ENCODE results near the gene ENPP4.
A peak's percentile ranks its signal among the peaks of the same experiment; 100 is the strongest.
"Not testable (repeated sequence)": the region's sequence is repeated elsewhere in the genome, so short reads cannot be mapped to it uniquely, and the experiment has no call there.

ENPP4 gene

GRCh38 chr6:46104209-46104608 lies 25.6 kb upstream of the ENPP4 start:
- Histone ChIP-seq H3K4me1 (ENCODE audit: control insufficient read depth, insufficient read depth, low read length) (no peaks in the 10 kb centered on the region), H3K9ac (ENCODE audit: low read depth, low read length) (no peak overlapping the region), H3K36me3 (ENCODE audit: control insufficient read depth, insufficient read depth, low read length) (no peaks in the 10 kb centered on the region), H3K4me3 (ENCODE audit: low read depth, low read length) (no peak overlapping the region), H3K9me3 (ENCODE audit: control insufficient read depth, insufficient read depth, low read length) (no peaks in the 10 kb centered on the region), H3K27me3 (ENCODE audit: control insufficient read depth, insufficient read depth, low read length) (no peaks in the 10 kb centered on the region)

DNA sequence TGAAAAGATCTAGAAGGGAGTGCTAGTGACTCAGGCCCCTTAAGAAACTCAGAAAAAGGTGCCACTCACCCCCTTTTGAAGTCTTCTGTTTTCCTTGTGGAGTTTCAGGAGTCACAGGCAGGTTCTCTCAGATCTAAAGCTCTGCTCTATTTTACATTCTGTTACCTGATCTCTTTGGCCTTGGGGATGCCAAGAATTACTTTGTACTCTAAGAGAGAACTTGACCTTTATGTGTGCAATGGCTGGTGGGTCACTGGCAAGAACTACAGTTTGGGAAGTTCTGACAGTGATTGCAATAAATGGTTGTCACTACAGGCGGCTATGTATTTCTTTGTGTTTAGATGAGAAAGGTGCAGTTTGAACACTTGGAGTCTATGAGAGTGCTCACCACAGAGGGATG lies 24.2 kb upstream of the ENPP4 start:
- H3K9me3 ChIP-seq (ENCODE audit: control insufficient read depth, insufficient read depth, low read length): no peaks in the 10 kb centered on the region
- H3K36me3 ChIP-seq (ENCODE audit: control insufficient read depth, insufficient read depth, low read length): no peaks in the 10 kb centered on the region
- H3K9ac ChIP-seq (ENCODE audit: low read depth, low read length): no peak overlapping the region
- H3K4me1 ChIP-seq (ENCODE audit: control insufficient read depth, insufficient read depth, low read length): no peaks in the 10 kb centered on the region
- H3K27me3 ChIP-seq (ENCODE audit: control insufficient read depth, insufficient read depth, low read length): no peaks in the 10 kb centered on the region
- no peak overlapping the region for H3K4me3 ChIP-seq (ENCODE audit: low read depth, low read length)

GRCh38 chr6:46113370-46113769 lies 16.4 kb upstream of the ENPP4 start:
- Histone ChIP-seq H3K9ac (ENCODE audit: low read depth, low read length) (no peak overlapping the region), H3K27me3 (ENCODE audit: control insufficient read depth, insufficient read depth, low read length) (no peaks in the 10 kb centered on the region), H3K4me1 (ENCODE audit: control insufficient read depth, insufficient read depth, low read length) (peaks cover 7% of the 10 kb centered on the region), H3K9me3 (ENCODE audit: control insufficient read depth, insufficient read depth, low read length) (no peaks in the 10 kb centered on the region), H3K4me3 (ENCODE audit: low read depth, low read length) (no peak overlapping the region), H3K36me3 (ENCODE audit: control insufficient read depth, insufficient read depth, low read length) (no peaks in the 10 kb centered on the region)

DNA sequence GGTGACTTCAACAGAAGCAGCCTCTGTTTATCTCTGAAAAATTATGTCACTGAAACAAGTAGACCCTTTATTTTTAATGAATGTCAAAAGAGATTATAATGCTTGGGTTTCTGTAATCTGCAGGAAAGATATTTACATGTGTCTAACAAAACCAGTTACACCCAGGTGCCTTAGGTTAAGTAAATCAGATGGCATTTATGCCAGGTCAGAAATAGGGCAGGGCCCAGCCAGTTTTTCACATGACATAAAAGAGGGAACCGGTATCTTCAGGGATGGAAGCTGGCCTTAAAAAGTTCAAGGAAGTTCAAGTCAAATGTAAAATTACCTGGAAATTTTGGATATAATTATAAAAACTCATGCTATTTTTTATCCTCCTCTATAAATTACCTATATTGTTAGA lies 14.2 kb upstream of the ENPP4 start:
- Histone ChIP-seq H3K4me3 (ENCODE audit: low read depth, low read length) (no peak overlapping the region), H3K27me3 (ENCODE audit: control insufficient read depth, insufficient read depth, low read length) (no peaks in the 10 kb centered on the region), H3K4me1 (ENCODE audit: control insufficient read depth, insufficient read depth, low read length) (peaks cover 7% of the 10 kb centered on the region), H3K36me3 (ENCODE audit: control insufficient read depth, insufficient read depth, low read length) (no peaks in the 10 kb centered on the region), H3K9me3 (ENCODE audit: control insufficient read depth, insufficient read depth, low read length) (no peaks in the 10 kb centered on the region), H3K9ac (ENCODE audit: low read depth, low read length) (no peak overlapping the region)

- H3K36me3 ChIP-seq (ENCODE audit: control insufficient read depth, insufficient read depth, low read length): no peaks in the 10 kb centered on the region
- H3K9ac ChIP-seq (ENCODE audit: low read depth, low read length): no peak overlapping the region
- H3K9me3 ChIP-seq (ENCODE audit: control insufficient read depth, insufficient read depth, low read length): no peaks in the 10 kb centered on the region
- H3K27me3 ChIP-seq (ENCODE audit: control insufficient read depth, insufficient read depth, low read length): no peaks in the 10 kb centered on the region
- H3K4me3 ChIP-seq (ENCODE audit: low read depth, low read length): no peak overlapping the region
- H3K4me1 ChIP-seq (ENCODE audit: control insufficient read depth, insufficient read depth, low read length): peaks cover 7% of the 10 kb centered on the region
Observed at GRCh38 chr6:46116289-46116688, 13.5 kb upstream of the ENPP4 start.

DNA sequence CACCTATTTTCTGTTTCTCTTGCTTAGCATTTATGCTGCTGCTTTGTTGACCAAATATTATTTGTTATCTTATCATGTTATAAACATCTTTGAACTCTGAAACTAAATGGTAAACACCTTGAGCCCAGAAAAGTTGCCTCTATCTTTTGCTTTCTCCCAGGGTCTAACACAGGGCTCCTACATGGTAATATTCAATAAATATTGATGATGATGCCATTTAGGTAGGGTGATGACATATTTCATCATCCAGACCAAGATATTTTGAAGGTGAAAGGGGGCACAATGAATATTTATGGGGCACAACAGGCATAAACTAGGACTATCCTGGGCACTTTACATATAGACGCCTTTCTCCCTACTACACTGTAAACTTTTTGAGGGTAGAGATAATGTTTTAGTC lies 11.6 kb upstream of the ENPP4 start:
- Histone ChIP-seq H3K4me3 (ENCODE audit: low read depth, low read length) (no peak overlapping the region), H3K27me3 (ENCODE audit: control insufficient read depth, insufficient read depth, low read length) (no peaks in the 10 kb centered on the region), H3K9me3 (ENCODE audit: control insufficient read depth, insufficient read depth, low read length) (no peaks in the 10 kb centered on the region), H3K4me1 (ENCODE audit: control insufficient read depth, insufficient read depth, low read length) (peaks cover 5% of the 10 kb centered on the region), H3K9ac (ENCODE audit: low read depth, low read length) (no peak overlapping the region), H3K36me3 (ENCODE audit: control insufficient read depth, insufficient read depth, low read length) (no peaks in the 10 kb centered on the region)

GRCh38 chr6:46118836-46119235 lies 11.0 kb upstream of the ENPP4 start:
- Histone ChIP-seq H3K36me3 (ENCODE audit: control insufficient read depth, insufficient read depth, low read length) (no peaks in the 10 kb centered on the region), H3K4me1 (ENCODE audit: control insufficient read depth, insufficient read depth, low read length) (no peaks in the 10 kb centered on the region), H3K27me3 (ENCODE audit: control insufficient read depth, insufficient read depth, low read length) (no peaks in the 10 kb centered on the region), H3K4me3 (ENCODE audit: low read depth, low read length) (no peak overlapping the region), H3K9me3 (ENCODE audit: control insufficient read depth, insufficient read depth, low read length) (no peaks in the 10 kb centered on the region), H3K9ac (ENCODE audit: low read depth, low read length) (no peak overlapping the region)

DNA sequence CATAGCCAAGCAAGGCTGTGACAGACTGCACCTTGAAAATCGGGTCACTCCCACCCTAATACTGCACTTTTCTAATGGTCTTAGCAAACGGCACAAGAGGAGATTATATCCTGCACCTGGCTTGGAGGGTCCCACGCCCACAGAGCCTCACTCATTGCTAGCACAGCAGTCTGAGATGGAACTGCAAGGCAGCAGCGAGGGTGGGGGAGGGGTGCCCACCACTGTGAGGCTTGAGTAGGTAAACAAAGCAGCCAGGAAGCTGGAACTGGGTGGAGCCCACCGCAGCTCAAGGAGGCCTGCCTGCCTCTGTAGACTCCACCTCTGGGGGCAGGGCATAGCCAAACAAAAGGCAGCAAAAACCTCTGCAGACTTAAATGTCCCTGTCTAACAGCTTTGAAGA lies 10.1 kb upstream of the ENPP4 start:
- H3K4me3 ChIP-seq (ENCODE audit: low read depth, low read length): peak overlapping the region; percentile 8
- not testable (repeated sequence) for H3K36me3 ChIP-seq (ENCODE audit: control insufficient read depth, insufficient read depth, low read length); H3K27me3 ChIP-seq (ENCODE audit: control insufficient read depth, insufficient read depth, low read length); H3K9me3 ChIP-seq (ENCODE audit: control insufficient read depth, insufficient read depth, low read length); H3K9ac ChIP-seq (ENCODE audit: low read depth, low read length); H3K4me1 ChIP-seq (ENCODE audit: control insufficient read depth, insufficient read depth, low read length)

- Histone ChIP-seq H3K27me3 (ENCODE audit: control insufficient read depth, insufficient read depth, low read length) (peaks cover 21% of the 10 kb centered on the region), H3K4me1 (ENCODE audit: control insufficient read depth, insufficient read depth, low read length) (no peaks in the 10 kb centered on the region), H3K36me3 (ENCODE audit: control insufficient read depth, insufficient read depth, low read length) (no peaks in the 10 kb centered on the region), H3K4me3 (ENCODE audit: low read depth, low read length) (no peak overlapping the region), H3K9me3 (ENCODE audit: control insufficient read depth, insufficient read depth, low read length) (no peaks in the 10 kb centered on the region), H3K9ac (ENCODE audit: low read depth, low read length) (no peak overlapping the region)
Observed at GRCh38 chr6:46128476-46128875, 1.3 kb upstream of the ENPP4 start.

DNA sequence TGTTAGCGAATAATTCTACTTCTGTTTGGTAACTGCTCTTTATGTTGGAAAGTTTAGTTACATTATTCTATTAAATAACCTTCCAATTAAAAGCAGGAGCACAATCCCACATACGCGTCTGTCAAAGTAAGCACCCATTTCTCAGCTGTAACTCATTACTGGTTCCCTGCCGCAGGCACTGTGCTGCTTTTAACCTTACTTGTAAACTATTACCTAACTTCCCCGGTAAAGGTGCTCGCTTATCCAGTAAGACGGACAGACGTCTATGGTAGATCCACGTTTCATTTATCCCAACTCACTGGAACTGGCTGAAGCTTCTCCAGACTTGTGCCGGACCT lies 529 bp upstream of the ENPP4 start:
- H3K4me3 ChIP-seq (ENCODE audit: low read depth, low read length): peak overlapping the region; percentile 88
- no peaks in the 10 kb centered on the region for H3K4me1 ChIP-seq (ENCODE audit: control insufficient read depth, insufficient read depth, low read length)
- peaks cover 21% of the 10 kb centered on the region for H3K27me3 ChIP-seq (ENCODE audit: control insufficient read depth, insufficient read depth, low read length)
- H3K36me3 ChIP-seq (ENCODE audit: control insufficient read depth, insufficient read depth, low read length): no peaks in the 10 kb centered on the region
- H3K9ac ChIP-seq (ENCODE audit: low read depth, low read length): no peak overlapping the region
- no peaks in the 10 kb centered on the region for H3K9me3 ChIP-seq (ENCODE audit: control insufficient read depth, insufficient read depth, low read length)

GRCh38 chr6:46130666-46131065 lies 877 bp downstream of the ENPP4 start:
- peak overlapping the region; percentile 88 for H3K4me3 ChIP-seq (ENCODE audit: low read depth, low read length)
- no peaks in the 10 kb centered on the region for H3K36me3 ChIP-seq (ENCODE audit: control insufficient read depth, insufficient read depth, low read length)
- H3K27me3 ChIP-seq (ENCODE audit: control insufficient read depth, insufficient read depth, low read length): peaks cover 21% of the 10 kb centered on the region
- no peaks in the 10 kb centered on the region for H3K9me3 ChIP-seq (ENCODE audit: control insufficient read depth, insufficient read depth, low read length)
- H3K4me1 ChIP-seq (ENCODE audit: control insufficient read depth, insufficient read depth, low read length): no peaks in the 10 kb centered on the region
- no peak overlapping the region for H3K9ac ChIP-seq (ENCODE audit: low read depth, low read length)

- H3K36me3 ChIP-seq (ENCODE audit: control insufficient read depth, insufficient read depth, low read length); H3K9me3 ChIP-seq (ENCODE audit: control insufficient read depth, insufficient read depth, low read length); H3K4me3 ChIP-seq (ENCODE audit: low read depth, low read length); H3K9ac ChIP-seq (ENCODE audit: low read depth, low read length); H3K4me1 ChIP-seq (ENCODE audit: control insufficient read depth, insufficient read depth, low read length): not testable (repeated sequence)
- peaks cover 21% of the 10 kb centered on the region for H3K27me3 ChIP-seq (ENCODE audit: control insufficient read depth, insufficient read depth, low read length)
Observed at GRCh38 chr6:46131291-46131690, 1.5 kb downstream of the ENPP4 start.

- no peaks in the 10 kb centered on the region for H3K4me1 ChIP-seq (ENCODE audit: control insufficient read depth, insufficient read depth, low read length)
- no peak overlapping the region for H3K9ac ChIP-seq (ENCODE audit: low read depth, low read length)
- H3K36me3 ChIP-seq (ENCODE audit: control insufficient read depth, insufficient read depth, low read length): no peaks in the 10 kb centered on the region
- H3K4me3 ChIP-seq (ENCODE audit: low read depth, low read length): no peak overlapping the region
- peaks cover 7% of the 10 kb centered on the region for H3K27me3 ChIP-seq (ENCODE audit: control insufficient read depth, insufficient read depth, low read length)
- no peaks in the 10 kb centered on the region for H3K9me3 ChIP-seq (ENCODE audit: control insufficient read depth, insufficient read depth, low read length)
Observed at GRCh38 chr6:46134216-46134615, 4.4 kb downstream of the ENPP4 start.

Data from iPS-15b (cell line).